ENCODE data around the gene SERPINE2. TPM values are rescaled to one million over a fixed set of nuclear protein-coding genes. Genes with fewer than 3 reads are reported as not detected.

SERPINE2 gene
- total RNA-seq, 1 donor from 2014 or later = 36.0 TPM

DNA sequence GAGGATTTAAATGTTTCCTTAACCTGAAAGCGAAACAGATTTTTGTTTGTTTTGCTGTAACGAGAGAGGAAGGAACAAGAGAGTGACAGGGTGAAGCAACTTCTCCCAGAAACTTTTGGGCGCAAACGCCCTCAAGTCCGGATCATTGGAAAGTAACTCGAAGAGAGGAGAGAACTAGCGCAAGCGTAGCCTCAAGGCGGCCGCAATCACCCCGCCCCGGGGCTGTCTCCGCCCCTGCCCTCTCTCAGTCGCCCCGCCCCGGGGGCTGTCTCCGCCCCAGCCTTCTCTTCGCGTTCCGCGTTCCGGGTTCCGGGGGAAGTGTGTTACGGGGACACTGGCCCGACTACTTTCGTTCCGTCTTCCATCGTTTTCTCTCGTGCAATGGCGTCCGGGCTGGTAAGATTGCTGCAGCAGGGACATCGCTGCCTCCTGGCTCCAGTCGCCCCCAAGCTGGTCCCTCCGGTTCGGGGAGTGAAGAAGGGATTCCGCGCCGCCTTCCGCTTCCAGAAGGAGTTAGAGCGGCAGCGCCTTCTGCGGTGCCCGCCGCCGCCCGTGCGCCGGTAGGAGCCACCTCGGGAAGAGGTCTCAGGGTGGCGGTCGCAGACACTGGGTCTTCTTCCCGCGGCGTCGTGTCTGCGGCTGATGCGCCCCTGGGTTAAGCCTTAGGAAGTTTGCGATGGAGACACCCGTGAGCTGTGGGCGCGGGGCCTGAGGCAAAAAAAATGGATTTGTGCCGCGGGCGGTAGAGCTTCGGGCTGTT lies 81.8 kb downstream of the SERPINE2 start, which contains the start of gene MRPL44:
Gene MRPL44 (plus strand): TSS at position 372 of the 760 bp plus-strand sequence. CDS start 10 bp downstream, at position 382.
- DNase-seq (ENCODE audit: low read depth, low spot score) = peak; percentile 98
- peaks cover 64% of the 10 kb centered on the region for H3K4me1 Mint-ChIP-seq
- peak within 1 kb of the TSS; percentile 99 for H3K27ac Mint-ChIP-seq (ENCODE audit: unreplicated experiment)
- H3K36me3 Mint-ChIP-seq (ENCODE audit: low read depth) = peaks cover 2% of the 10 kb centered on the region
- H3K9me3 Mint-ChIP-seq = no peaks in the 10 kb centered on the region
- H3K27me3 Mint-ChIP-seq (ENCODE audit: low read depth) = no peaks in the 10 kb centered on the region
- H3K4me3 Mint-ChIP-seq = peak within 1 kb of the TSS; percentile 98
- TF ChIP-seq, protein P1, sequence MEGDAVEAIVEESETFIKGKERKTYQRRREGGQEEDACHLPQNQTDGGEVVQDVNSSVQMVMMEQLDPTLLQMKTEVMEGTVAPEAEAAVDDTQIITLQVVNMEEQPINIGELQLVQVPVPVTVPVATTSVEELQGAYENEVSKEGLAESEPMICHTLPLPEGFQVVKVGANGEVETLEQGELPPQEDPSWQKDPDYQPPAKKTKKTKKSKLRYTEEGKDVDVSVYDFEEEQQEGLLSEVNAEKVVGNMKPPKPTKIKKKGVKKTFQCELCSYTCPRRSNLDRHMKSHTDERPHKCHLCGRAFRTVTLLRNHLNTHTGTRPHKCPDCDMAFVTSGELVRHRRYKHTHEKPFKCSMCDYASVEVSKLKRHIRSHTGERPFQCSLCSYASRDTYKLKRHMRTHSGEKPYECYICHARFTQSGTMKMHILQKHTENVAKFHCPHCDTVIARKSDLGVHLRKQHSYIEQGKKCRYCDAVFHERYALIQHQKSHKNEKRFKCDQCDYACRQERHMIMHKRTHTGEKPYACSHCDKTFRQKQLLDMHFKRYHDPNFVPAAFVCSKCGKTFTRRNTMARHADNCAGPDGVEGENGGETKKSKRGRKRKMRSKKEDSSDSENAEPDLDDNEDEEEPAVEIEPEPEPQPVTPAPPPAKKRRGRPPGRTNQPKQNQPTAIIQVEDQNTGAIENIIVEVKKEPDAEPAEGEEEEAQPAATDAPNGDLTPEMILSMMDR (conservative IDR thresholded peaks at IDR 0.05) = no peak

DNA sequence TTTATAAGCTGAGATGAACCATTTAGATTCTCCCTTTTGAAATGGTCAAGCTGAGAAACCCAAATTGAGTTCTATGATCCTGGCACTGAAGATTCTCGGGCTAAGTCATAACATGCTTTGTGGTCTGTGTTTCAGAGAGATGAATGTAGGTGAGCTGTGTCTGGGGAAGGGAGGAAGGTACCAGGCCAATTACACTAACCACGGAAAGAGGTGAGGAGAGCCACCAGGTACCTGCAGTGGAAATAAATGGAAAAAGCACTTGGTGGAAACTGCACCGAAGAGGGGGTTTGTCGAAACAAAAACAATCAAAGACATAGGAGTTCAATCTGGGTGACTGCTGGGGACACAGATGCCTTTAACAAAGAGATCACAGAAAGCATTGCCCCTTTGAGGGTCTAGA lies 82.8 kb downstream of the SERPINE2 start:
- H3K27me3 Mint-ChIP-seq (ENCODE audit: low read depth) = no peaks in the 10 kb centered on the region
- peaks cover 2% of the 10 kb centered on the region for H3K36me3 Mint-ChIP-seq (ENCODE audit: low read depth)
- TF ChIP-seq, protein P1 (conservative IDR thresholded peaks at IDR 0.05) = no peak
- DNase-seq (ENCODE audit: low read depth, low spot score) = no peak
- peaks cover 61% of the 10 kb centered on the region for H3K4me1 Mint-ChIP-seq
- H3K27ac Mint-ChIP-seq (ENCODE audit: unreplicated experiment) = peak overlapping the region; percentile 57
- H3K4me3 Mint-ChIP-seq = peak overlapping the region; percentile 98
- H3K9me3 Mint-ChIP-seq = no peaks in the 10 kb centered on the region

GRCh38 chr2:223954401-223954800 lies 84.7 kb downstream of the SERPINE2 start:
- Mint-ChIP-seq H3K9me3 (no peaks in the 10 kb centered on the region), H3K4me1 (peaks cover 47% of the 10 kb centered on the region), H3K4me3 (peak overlapping the region; percentile 67), H3K36me3 (ENCODE audit: low read depth) (no peaks in the 10 kb centered on the region), H3K27ac (ENCODE audit: unreplicated experiment) (no peak overlapping the region), H3K27me3 (ENCODE audit: low read depth) (no peaks in the 10 kb centered on the region)
- TF ChIP-seq, protein P1 (conservative IDR thresholded peaks at IDR 0.05) = no peak
- no peak for DNase-seq (ENCODE audit: low read depth, low spot score)

- Mint-ChIP-seq H3K27ac (ENCODE audit: unreplicated experiment) (peak overlapping the region; percentile 83), H3K9me3 (no peaks in the 10 kb centered on the region), H3K4me3 (no peak overlapping the region), H3K36me3 (ENCODE audit: low read depth) (no peaks in the 10 kb centered on the region), H3K27me3 (ENCODE audit: low read depth) (no peaks in the 10 kb centered on the region), H3K4me1 (peaks cover 35% of the 10 kb centered on the region)
- TF ChIP-seq, protein P1 (conservative IDR thresholded peaks at IDR 0.05) = no peak
- DNase-seq (ENCODE audit: low read depth, low spot score) = no peak
Measured at GRCh38 chr2:223952280-223952968, 86.7 kb downstream of the SERPINE2 start.

GRCh38 chr2:223950448-223951347 lies 88.4 kb downstream of the SERPINE2 start:
- Mint-ChIP-seq H3K27ac (ENCODE audit: unreplicated experiment) (no peak overlapping the region), H3K9me3 (no peaks in the 10 kb centered on the region)

More at GRCh38 chr2:223950448-223951347, 88.4 kb downstream of the SERPINE2 start:
- Mint-ChIP-seq H3K36me3 (ENCODE audit: low read depth) (no peaks in the 10 kb centered on the region), H3K4me3 (no peak overlapping the region), H3K27me3 (ENCODE audit: low read depth) (no peaks in the 10 kb centered on the region), H3K4me1 (peaks cover 34% of the 10 kb centered on the region)
- TF ChIP-seq, protein P1 (conservative IDR thresholded peaks at IDR 0.05) = no peak
- DNase-seq (ENCODE audit: low read depth, low spot score) = no peak
